GM12872 (cell line): ENCODE results near the gene ZBTB32.

Experiments used
- TF ChIP-seq, protein P1 (sequence below): IDR thresholded peaks from 3 replicates; pipeline ENCODE4 v1.5.1; 2011; ENCODE audit warnings: low read depth, mild to moderate bottlenecking, low read length, moderate library complexity; ENCODE audit not compliant: insufficient read depth

ZBTB32 gene

DNA sequence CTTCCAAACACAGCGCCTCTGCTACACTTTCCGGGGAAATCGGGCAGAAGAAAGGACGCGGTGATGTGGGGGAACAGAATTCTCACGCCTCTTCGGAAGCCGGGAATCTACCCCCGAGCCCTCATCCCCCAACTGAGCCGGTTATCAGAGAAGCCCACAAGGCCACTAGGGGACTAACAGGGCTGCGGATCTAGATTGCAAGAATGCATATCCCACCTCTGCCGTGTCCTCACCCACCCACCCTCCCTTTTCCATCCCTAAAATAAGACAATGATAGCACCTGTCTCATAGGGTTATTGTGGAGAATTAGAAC, 36.8 kb downstream of the ZBTB32 start:
- TF ChIP-seq, protein P1, sequence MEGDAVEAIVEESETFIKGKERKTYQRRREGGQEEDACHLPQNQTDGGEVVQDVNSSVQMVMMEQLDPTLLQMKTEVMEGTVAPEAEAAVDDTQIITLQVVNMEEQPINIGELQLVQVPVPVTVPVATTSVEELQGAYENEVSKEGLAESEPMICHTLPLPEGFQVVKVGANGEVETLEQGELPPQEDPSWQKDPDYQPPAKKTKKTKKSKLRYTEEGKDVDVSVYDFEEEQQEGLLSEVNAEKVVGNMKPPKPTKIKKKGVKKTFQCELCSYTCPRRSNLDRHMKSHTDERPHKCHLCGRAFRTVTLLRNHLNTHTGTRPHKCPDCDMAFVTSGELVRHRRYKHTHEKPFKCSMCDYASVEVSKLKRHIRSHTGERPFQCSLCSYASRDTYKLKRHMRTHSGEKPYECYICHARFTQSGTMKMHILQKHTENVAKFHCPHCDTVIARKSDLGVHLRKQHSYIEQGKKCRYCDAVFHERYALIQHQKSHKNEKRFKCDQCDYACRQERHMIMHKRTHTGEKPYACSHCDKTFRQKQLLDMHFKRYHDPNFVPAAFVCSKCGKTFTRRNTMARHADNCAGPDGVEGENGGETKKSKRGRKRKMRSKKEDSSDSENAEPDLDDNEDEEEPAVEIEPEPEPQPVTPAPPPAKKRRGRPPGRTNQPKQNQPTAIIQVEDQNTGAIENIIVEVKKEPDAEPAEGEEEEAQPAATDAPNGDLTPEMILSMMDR: no peak; the same call in none of the 3 replicates

DNA sequence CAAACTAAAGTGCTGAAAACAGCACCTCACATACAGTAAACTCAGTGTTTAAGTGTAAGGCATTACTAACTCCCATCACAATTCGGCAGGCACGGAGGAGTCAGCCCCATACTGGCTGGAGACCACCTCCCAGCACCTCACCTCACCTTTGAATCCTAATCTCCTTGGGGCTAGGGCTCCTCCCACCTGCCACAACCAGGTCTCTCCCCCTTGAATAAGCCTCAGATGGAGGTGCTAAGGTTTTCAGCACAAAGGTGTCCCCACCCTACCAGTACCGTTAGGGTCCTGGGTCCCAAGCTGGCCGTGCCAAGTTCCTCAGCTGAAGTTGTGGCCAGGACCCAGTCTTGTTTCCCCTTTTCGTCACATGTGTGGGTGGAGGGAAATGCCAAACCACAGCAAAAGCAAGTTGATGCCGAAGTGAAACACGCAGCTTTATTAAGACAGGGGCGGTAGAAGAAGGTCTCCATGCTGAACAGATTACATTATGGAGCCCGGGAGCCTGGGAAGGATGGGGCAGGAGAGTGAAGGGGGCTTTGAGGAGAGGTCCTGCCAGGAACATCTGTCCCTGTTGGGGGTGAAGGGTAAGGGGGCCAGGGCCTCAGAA, 37.9 kb downstream of the ZBTB32 start, which contains the start of gene IGFLR1:
Gene IGFLR1, minus strand, starts transcription at position 332 of the 604 bp plus-strand sequence. CDS start 1,272 bp downstream, outside the sequence.
- TF ChIP-seq, protein P1: no peak

- TF ChIP-seq, protein P1: no peak
These were observed 39.5 kb downstream of the ZBTB32 start for GRCh38 chr19:35743640-35744429.

DNA sequence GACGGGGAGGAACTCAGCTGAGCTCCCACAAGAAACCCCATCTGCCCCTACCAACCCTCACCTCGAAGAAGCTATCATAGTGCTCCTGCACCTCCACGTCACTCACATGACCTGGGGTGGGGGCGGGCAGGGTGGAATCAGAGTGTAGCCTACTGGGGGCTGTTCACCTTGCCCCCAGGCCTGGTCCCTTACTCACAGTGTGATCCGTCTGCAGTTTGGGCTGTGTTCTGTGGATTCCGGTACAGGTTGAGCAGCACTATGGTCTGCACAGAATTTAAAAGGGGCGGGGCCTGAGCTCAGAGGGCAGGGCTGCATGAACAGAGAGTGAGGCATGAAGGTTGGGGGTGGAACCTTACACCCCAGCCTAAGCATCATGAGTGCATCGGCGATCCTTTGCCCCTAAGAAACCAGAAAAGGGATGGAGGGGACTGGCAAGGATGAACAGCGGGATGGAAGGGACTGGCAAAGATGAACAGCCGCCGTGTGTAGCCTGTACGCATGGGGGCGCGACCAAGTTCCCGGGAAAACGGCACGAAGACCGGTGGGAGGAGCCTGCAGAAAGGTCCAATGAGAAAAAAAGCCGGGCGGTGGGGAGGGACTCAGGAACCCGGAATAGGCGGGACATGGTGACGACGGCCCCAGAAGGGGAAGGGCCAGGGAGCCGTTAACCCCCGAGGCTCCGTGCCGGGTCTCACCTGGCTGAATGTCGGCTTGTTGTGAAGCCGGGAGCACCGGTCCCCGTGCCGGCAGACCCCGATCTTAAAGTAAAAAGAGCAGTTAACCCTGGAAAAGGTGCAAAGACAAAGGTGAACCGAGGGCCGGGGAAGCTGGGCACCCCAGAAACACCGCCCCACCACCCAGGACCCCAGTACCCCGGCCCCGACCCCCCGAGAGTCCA, 40.3 kb downstream of the ZBTB32 start:
- TF ChIP-seq, protein P1: peak; percentile 22; the same call in 1 of the 3 replicates

- TF ChIP-seq, protein P1: no peak
These were observed 41.1 kb downstream of the ZBTB32 start, which contains the start of the genes PSENEN and U2AF1L4 for GRCh38 chr19:35745328-35746086. Gene PSENEN (plus strand): TSS chr19:35745651. CDS start chr19:35745931, 280 bp downstream. Gene U2AF1L4 (minus strand): TSS chr19:35745418. CDS start chr19:35745391, 27 bp downstream.

DNA sequence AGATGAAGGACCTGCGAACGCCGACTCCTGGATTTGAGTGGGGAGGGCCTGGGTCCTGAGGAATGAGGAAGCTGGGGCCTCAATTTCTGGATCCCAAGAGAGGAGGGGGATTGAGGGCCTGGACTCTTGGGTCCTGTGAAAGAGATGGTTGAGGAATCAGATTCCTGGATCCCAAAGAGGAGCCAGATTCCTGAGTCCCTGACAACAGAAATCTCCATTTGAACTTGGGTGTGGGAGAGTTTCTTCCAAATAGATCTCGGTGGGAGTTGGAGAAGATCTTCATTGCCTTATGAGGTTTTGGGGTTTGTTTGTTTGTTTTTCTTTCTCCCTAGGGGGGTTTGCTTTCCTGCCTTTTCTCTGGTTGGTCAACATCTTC, 41.7 kb downstream of the ZBTB32 start:
- TF ChIP-seq, protein P1: no peak
